ENCODE data around the gene TCF4. TPM values are rescaled to one million over a fixed set of nuclear protein-coding genes. Genes with fewer than 3 reads are reported as not detected.

Gene TCF4
- polyA plus RNA-seq, 1 donor (not counting 4 experiments of a cell fraction or from before 2014, with no cell fraction given), result 9.7 TPM

DNA sequence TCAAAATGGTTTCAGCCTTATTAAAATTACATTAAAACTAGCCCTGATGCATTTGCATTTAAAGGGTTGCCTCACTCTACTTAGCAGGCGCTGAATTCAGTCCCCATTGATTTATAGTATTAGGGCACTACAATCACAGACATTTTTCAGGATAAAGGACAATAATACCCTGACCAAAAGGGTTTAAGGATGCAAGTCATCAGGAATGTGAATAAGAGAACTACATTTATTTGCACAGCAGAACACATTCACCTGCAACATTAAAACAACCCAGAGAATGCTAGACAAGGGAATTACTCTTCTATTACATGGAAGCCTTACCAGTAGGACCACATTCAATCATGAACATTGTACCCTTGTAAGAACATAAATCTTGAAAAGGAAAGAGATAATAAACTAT is 93.6 kb downstream of the TCF4 start:
- Histone ChIP-seq H3K9me1 (ENCODE audit: control insufficient read depth, extremely low read depth, insufficient read depth, low read length) (no peaks in the 10 kb centered on the region), H3K4me1 (ENCODE audit: control insufficient read depth, extremely low read depth, insufficient read depth, low read length) (no peaks in the 10 kb centered on the region), H3K9ac (ENCODE audit: control insufficient read depth, extremely low read depth, insufficient read depth, low read length) (no peak overlapping the region), H3K79me2 (ENCODE audit: control insufficient read depth, insufficient read depth, low read length) (no peaks in the 10 kb centered on the region), H3K4me2 (ENCODE audit: control insufficient read depth, extremely low read depth, insufficient read depth, low read depth, low read length) (no peak overlapping the region), H3K27ac (ENCODE audit: control insufficient read depth, insufficient read depth, low read length) (no peak overlapping the region), H3K36me3 (ENCODE audit: control insufficient read depth in 2 of 2, extremely low read depth in 1 of 2, insufficient read depth in 2 of 2, low read length in 2 of 2) (no peaks in the 10 kb centered on the region), H2AFZ (ENCODE audit: control insufficient read depth, low read length) (no peak overlapping the region), H3K9me3 (ENCODE audit: control insufficient read depth, low read depth, low read length) (no peaks in the 10 kb centered on the region), H4K20me1 (ENCODE audit: control insufficient read depth, extremely low read depth, insufficient read depth, low read length) (no peaks in the 10 kb centered on the region), H3K27me3 (ENCODE audit: control insufficient read depth, extremely low read depth, insufficient read depth, low read length) (no peaks in the 10 kb centered on the region), H3K4me3 (ENCODE audit: control insufficient read depth in 2 of 3, extremely low read depth in 1 of 3, insufficient read depth in 2 of 3, low read depth in 1 of 3, low read length in 3 of 3) (no peak overlapping the region)
- dilution Hi-C loops (cut with MboI; ENCODE audit: extremely low pct_ligation_motif_present, low sequenced_read_pairs), result no loop called here
- DNase-seq (ENCODE audit: low read depth, low spot score) (no peak), FAIRE-seq (no peak)
- TF ChIP-seq EZH2 (IDR thresholded peaks at IDR 0.05; ENCODE audit: low read length), result no peak
- TF ChIP-seq, protein P1, sequence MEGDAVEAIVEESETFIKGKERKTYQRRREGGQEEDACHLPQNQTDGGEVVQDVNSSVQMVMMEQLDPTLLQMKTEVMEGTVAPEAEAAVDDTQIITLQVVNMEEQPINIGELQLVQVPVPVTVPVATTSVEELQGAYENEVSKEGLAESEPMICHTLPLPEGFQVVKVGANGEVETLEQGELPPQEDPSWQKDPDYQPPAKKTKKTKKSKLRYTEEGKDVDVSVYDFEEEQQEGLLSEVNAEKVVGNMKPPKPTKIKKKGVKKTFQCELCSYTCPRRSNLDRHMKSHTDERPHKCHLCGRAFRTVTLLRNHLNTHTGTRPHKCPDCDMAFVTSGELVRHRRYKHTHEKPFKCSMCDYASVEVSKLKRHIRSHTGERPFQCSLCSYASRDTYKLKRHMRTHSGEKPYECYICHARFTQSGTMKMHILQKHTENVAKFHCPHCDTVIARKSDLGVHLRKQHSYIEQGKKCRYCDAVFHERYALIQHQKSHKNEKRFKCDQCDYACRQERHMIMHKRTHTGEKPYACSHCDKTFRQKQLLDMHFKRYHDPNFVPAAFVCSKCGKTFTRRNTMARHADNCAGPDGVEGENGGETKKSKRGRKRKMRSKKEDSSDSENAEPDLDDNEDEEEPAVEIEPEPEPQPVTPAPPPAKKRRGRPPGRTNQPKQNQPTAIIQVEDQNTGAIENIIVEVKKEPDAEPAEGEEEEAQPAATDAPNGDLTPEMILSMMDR (optimal IDR thresholded peaks at IDR 0.05 in 1 of 3, IDR thresholded peaks at IDR 0.05 in 1 of 3, conservative IDR thresholded peaks at IDR 0.05 in 1 of 3; ENCODE audit: extremely low read depth in 1 of 3, insufficient read depth in 2 of 3, low read length in 3 of 3), result no peak

DNA sequence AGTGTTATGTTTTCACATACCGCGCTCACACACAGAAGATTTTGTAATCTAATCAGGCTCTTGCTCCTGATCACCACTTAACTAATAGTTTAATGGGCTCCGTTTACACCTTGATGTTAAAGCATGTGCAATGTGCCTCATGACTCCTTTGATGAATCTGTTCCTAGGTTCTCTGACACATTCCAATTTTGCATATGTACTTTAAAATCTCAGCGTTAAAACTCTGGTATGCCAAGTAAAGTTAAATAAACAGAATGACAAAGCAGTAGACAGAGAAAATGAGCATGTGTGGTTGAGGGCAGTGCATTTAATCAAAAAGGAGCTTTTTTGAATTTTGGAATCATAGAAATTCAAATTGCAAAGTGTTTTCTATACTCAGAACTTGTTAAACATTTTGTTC is 96.4 kb downstream of the TCF4 start:
- Histone ChIP-seq H3K4me2 (ENCODE audit: control insufficient read depth, extremely low read depth, insufficient read depth, low read depth, low read length) (no peak overlapping the region), H2AFZ (ENCODE audit: control insufficient read depth, low read length) (no peak overlapping the region), H3K9me3 (ENCODE audit: control insufficient read depth, low read depth, low read length) (no peaks in the 10 kb centered on the region), H3K36me3 (ENCODE audit: control insufficient read depth in 2 of 2, extremely low read depth in 1 of 2, insufficient read depth in 2 of 2, low read length in 2 of 2) (no peaks in the 10 kb centered on the region), H3K4me3 (ENCODE audit: control insufficient read depth in 2 of 3, extremely low read depth in 1 of 3, insufficient read depth in 2 of 3, low read depth in 1 of 3, low read length in 3 of 3) (no peak overlapping the region), H3K27me3 (ENCODE audit: control insufficient read depth, extremely low read depth, insufficient read depth, low read length) (no peaks in the 10 kb centered on the region), H3K9ac (ENCODE audit: control insufficient read depth, extremely low read depth, insufficient read depth, low read length) (no peak overlapping the region), H3K27ac (ENCODE audit: control insufficient read depth, insufficient read depth, low read length) (no peak overlapping the region), H3K4me1 (ENCODE audit: control insufficient read depth, extremely low read depth, insufficient read depth, low read length) (no peaks in the 10 kb centered on the region), H3K79me2 (ENCODE audit: control insufficient read depth, insufficient read depth, low read length) (no peaks in the 10 kb centered on the region), H3K9me1 (ENCODE audit: control insufficient read depth, extremely low read depth, insufficient read depth, low read length) (no peaks in the 10 kb centered on the region), H4K20me1 (ENCODE audit: control insufficient read depth, extremely low read depth, insufficient read depth, low read length) (no peaks in the 10 kb centered on the region)
- TF ChIP-seq, protein P1 (optimal IDR thresholded peaks at IDR 0.05 in 1 of 3, IDR thresholded peaks at IDR 0.05 in 1 of 3, conservative IDR thresholded peaks at IDR 0.05 in 1 of 3; ENCODE audit: extremely low read depth in 1 of 3, insufficient read depth in 2 of 3, low read length in 3 of 3), result no peak
- no peak for TF ChIP-seq EZH2 (IDR thresholded peaks at IDR 0.05; ENCODE audit: low read length)
- dilution Hi-C loops (cut with MboI; ENCODE audit: extremely low pct_ligation_motif_present, low sequenced_read_pairs), result no loop called here
- FAIRE-seq (no peak), DNase-seq (ENCODE audit: low read depth, low spot score) (no peak)

Measured in keratinocyte (primary cell).